SU-DHL-6 (cell line): ENCODE measurements around the gene FOXF2.
A peak's percentile ranks its signal among the peaks of the same experiment; 100 is the strongest.

Source experiments
- H2AFZ ChIP-seq: fragments of 200-600 bp; sonication (generic); 2 replicates; pipeline ENCODE4 v1.6.1; 2014; ENCODE audit warnings: low read depth, mild to moderate bottlenecking, moderate library complexity, mixed read lengths, antibody characterized with exemption, low read length; ENCODE audit not compliant: severe bottlenecking
- H3F3A ChIP-seq: fragments of 200-600 bp; shearing (Covaris generic); 2 replicates; pipeline ENCODE4 v1.6.0; 2016; ENCODE audit warnings: antibody characterized with exemption, mild to moderate bottlenecking; ENCODE audit not compliant: insufficient read depth
- H3K27ac ChIP-seq: fragments of 200-600 bp; sonication (generic); 2 replicates; pipeline ENCODE4 v1.5.1; 2016; ENCODE audit warnings: low read depth, mild to moderate bottlenecking, low read length, moderate library complexity, mixed read lengths
- H3K27me3 ChIP-seq: fragments of 200-600 bp; sonication (generic), shearing (Covaris generic); 2 replicates; pipeline ENCODE4 v1.6.0; 2014; ENCODE audit warnings: mild to moderate bottlenecking, low read length
- H3K36me3 ChIP-seq: fragments of 200-600 bp; sonication (generic); 2 replicates; pipeline ENCODE4 v1.6.1; 2014; ENCODE audit warnings: mild to moderate bottlenecking, low read length, mixed read lengths
- H3K4me2 ChIP-seq: fragments of 300-600, 200-600 bp; shearing (Covaris generic), sonication (generic); 2 replicates; pipeline ENCODE4 v1.6.0; 2014; ENCODE audit warnings: low read length, low read depth, mild to moderate bottlenecking; ENCODE audit not compliant: poor library complexity, severe bottlenecking
- H3K4me3 ChIP-seq: fragments of 200-600 bp; sonication (generic); 2 replicates; pipeline ENCODE4 v1.5.1; 2014; ENCODE audit warnings: antibody characterized with exemption, low read length, mild to moderate bottlenecking, mixed read lengths; ENCODE audit not compliant: insufficient read depth, poor library complexity, severe bottlenecking
- H3K79me2 ChIP-seq: fragments of 200-600 bp; sonication (generic); 2 replicates; pipeline ENCODE4 v1.6.1; 2014; ENCODE audit warnings: mild to moderate bottlenecking, low read length, moderate library complexity; ENCODE audit not compliant: insufficient read depth
- H3K9ac ChIP-seq: fragments of 200-600 bp; sonication (generic); 2 replicates; pipeline ENCODE4 v1.7.0; 2014; ENCODE audit warnings: mild to moderate bottlenecking, low read length
- H3K9me2 ChIP-seq: fragments of 200-600 bp; sonication (generic); replicated peaks from 2 replicates; pipeline ENCODE4 v1.6.1; 2014; ENCODE audit warnings: low read length; ENCODE audit not compliant: insufficient read depth
- H3K9me3 ChIP-seq: fragments of 200-600 bp; sonication (generic); 2 replicates; pipeline ENCODE4 v1.6.1; 2014; ENCODE audit warnings: low read length, mixed read lengths; ENCODE audit not compliant: insufficient read depth
- H4K20me1 ChIP-seq: fragments of 200-600 bp; sonication (generic); 2 replicates; pipeline ENCODE4 v1.6.1; 2014; ENCODE audit warnings: low read depth, mild to moderate bottlenecking, antibody characterized with exemption, low read length, moderate library complexity, mixed read lengths
- CTCF ChIP-seq: fragments of 200-600 bp; sonication (generic); IDR thresholded peaks from one replicate; pipeline ENCODE4 v1.5.1; 2017; ENCODE audit warnings: antibody characterized with exemption, mild to moderate bottlenecking, low read length, moderate library complexity; ENCODE audit not compliant: insufficient read depth, poor library complexity, severe bottlenecking
- EZH2phosphoT487 ChIP-seq: fragments of 200-600 bp; sonication (generic), shearing (Covaris generic); conservative IDR thresholded peaks from 2 replicates; pipeline ENCODE4 v1.6.1; 2018; ENCODE audit warnings: mild to moderate bottlenecking, antibody characterized with exemption, low read length, moderate library complexity, mixed read lengths

The FOXF2 gene

GRCh38 chr6:1438471-1438881 is 49.1 kb downstream of the FOXF2 start:
- Histone ChIP-seq H2AFZ (no peak overlapping the region), H3K9me2 (no peaks in the 10 kb centered on the region), H4K20me1 (no peaks in the 10 kb centered on the region), H3K36me3 (no peaks in the 10 kb centered on the region), H3K9ac (no peak overlapping the region), H3F3A (no peaks in the 10 kb centered on the region), H3K27me3 (no peaks in the 10 kb centered on the region), H3K27ac (no peak overlapping the region), H3K9me3 (no peaks in the 10 kb centered on the region), H3K4me2 (no peak overlapping the region), H3K79me2 (no peaks in the 10 kb centered on the region), H3K4me3 (no peak overlapping the region)
- TF ChIP-seq CTCF (no peak), EZH2phosphoT487 (0 out of 2 replicates have a peak, but pooled peaks have one; percentile 50)

GRCh38 chr6:1439349-1439748 is 50.0 kb downstream of the FOXF2 start:
- Histone ChIP-seq H3K27ac (no peak overlapping the region), H2AFZ (no peak overlapping the region), H3K4me2 (no peak overlapping the region), H3K4me3 (no peak overlapping the region), H3K9me3 (no peaks in the 10 kb centered on the region), H3F3A (no peaks in the 10 kb centered on the region), H4K20me1 (no peaks in the 10 kb centered on the region), H3K9ac (no peak overlapping the region), H3K9me2 (no peaks in the 10 kb centered on the region), H3K27me3 (no peaks in the 10 kb centered on the region), H3K79me2 (no peaks in the 10 kb centered on the region), H3K36me3 (no peaks in the 10 kb centered on the region)
- TF ChIP-seq EZH2phosphoT487, result no peak
- TF ChIP-seq CTCF, result no peak

GRCh38 chr6:1442929-1443328 is 53.6 kb downstream of the FOXF2 start:
- H2AFZ ChIP-seq, result no peak overlapping the region
- H3K27ac ChIP-seq, result no peak overlapping the region
- TF ChIP-seq CTCF (no peak), EZH2phosphoT487 (no peak)
- H3K9me3 ChIP-seq, result no peaks in the 10 kb centered on the region
- no peaks in the 10 kb centered on the region for H3K79me2 ChIP-seq
- H3K36me3 ChIP-seq, result no peaks in the 10 kb centered on the region
- H3K4me2 ChIP-seq, result no peak overlapping the region
- H3K9me2 ChIP-seq, result no peaks in the 10 kb centered on the region
- H3K27me3 ChIP-seq, result no peaks in the 10 kb centered on the region
- H3K9ac ChIP-seq, result no peak overlapping the region
- H4K20me1 ChIP-seq, result no peaks in the 10 kb centered on the region
- no peaks in the 10 kb centered on the region for H3F3A ChIP-seq
- H3K4me3 ChIP-seq, result no peak overlapping the region
